Suppressor macrophage treated with lipopolysaccharide for 1 hour (primary cell): ENCODE data around the gene HOXA2.

Experiments used
- DNase-seq, 3 donors: peaks; one replicate each; pipeline ENCODE4 v3.0.0-alpha.2; 2020 to 2022

HOXA2 gene

GRCh38 chr7:27111042-27111750, 8.7 kb upstream of the HOXA2 start:
- no peak for DNase-seq

- no peak for DNase-seq
These were observed 7.9 kb upstream of the HOXA2 start for GRCh38 chr7:27110186-27111031.

- DNase-seq: no peak
These were observed 7.1 kb upstream of the HOXA2 start for GRCh38 chr7:27109466-27110185.

- DNase-seq: no peak
These were observed 6.1 kb upstream of the HOXA2 start for GRCh38 chr7:27108390-27109127.

GRCh38 chr7:27107391-27108381, 5.2 kb upstream of the HOXA2 start:
- no peak for DNase-seq

GRCh38 chr7:27106901-27107240, 4.4 kb upstream of the HOXA2 start:
- no peak for DNase-seq

- DNase-seq: no peak
These were observed 3.9 kb upstream of the HOXA2 start for GRCh38 chr7:27106181-27106900.

- DNase-seq: no peak
These were observed 3.0 kb upstream of the HOXA2 start for GRCh38 chr7:27105301-27106031.

GRCh38 chr7:27104341-27105058, 2.0 kb upstream of the HOXA2 start:
- DNase-seq: no peak

- no peak for DNase-seq
These were observed 1.2 kb upstream of the HOXA2 start for GRCh38 chr7:27103489-27104226.

GRCh38 chr7:27101957-27102580, 414 bp downstream of the HOXA2 start:
- peak in 1 of 3 donors; percentile 32 for DNase-seq

- DNase-seq: peak; percentile 42 to 62 (median 62)
These were observed 1.1 kb downstream of the HOXA2 start for GRCh38 chr7:27101171-27101956.

- no peak for DNase-seq
These were observed 1.8 kb downstream of the HOXA2 start for GRCh38 chr7:27100694-27101170.

- DNase-seq: no peak
These were observed 2.8 kb downstream of the HOXA2 start for GRCh38 chr7:27099453-27100370.

GRCh38 chr7:27098578-27099451, 3.7 kb downstream of the HOXA2 start:
- peak; percentile 24 to 46 (median 26) for DNase-seq
